Chondrocyte (in vitro differentiated cells): ENCODE measurements around the gene JADE1. TPM values are rescaled to one million over a fixed set of nuclear protein-coding genes. Genes with fewer than 3 reads are reported as not detected.

Source experiments
- DNase-seq: peaks from one replicate; pipeline ENCODE4 v3.0.0; 2021; ENCODE audit warnings: mixed read lengths, low spot score
- H3K27ac Mint-ChIP-seq: one replicate; pipeline ENCODE4 v1.8.0; 2021; ENCODE audit warnings: mild to moderate bottlenecking, moderate library complexity, mixed read lengths; ENCODE audit not compliant: unreplicated experiment
- H3K27me3 Mint-ChIP-seq: 2 replicates; pipeline ENCODE4 v1.8.0; 2021; ENCODE audit warnings: low read depth, mixed read lengths
- H3K36me3 Mint-ChIP-seq: 2 replicates; pipeline ENCODE4 v1.8.0; 2021; ENCODE audit warnings: low read depth, mixed read lengths
- H3K4me1 Mint-ChIP-seq: 2 replicates; pipeline ENCODE4 v1.8.0; 2021; ENCODE audit warnings: low read depth, mild to moderate bottlenecking, mixed read lengths
- H3K4me3 Mint-ChIP-seq: one replicate; pipeline ENCODE4 v1.8.0; 2021; ENCODE audit warnings: mild to moderate bottlenecking, moderate library complexity, mixed read lengths; ENCODE audit not compliant: unreplicated experiment
- H3K9me3 Mint-ChIP-seq: 2 replicates; pipeline ENCODE4 v1.8.0; 2021; ENCODE audit warnings: low read depth, mixed read lengths
- total RNA-seq: library from RNA; stranded (reverse); gene quantifications from 3 replicates; pipeline ENCODE4 v1.2.1, GENCODE V29; 2021
- TF ChIP-seq, protein P1 (sequence below): fragments of 200-600 bp; sonication (generic); IDR thresholded peaks from 2 replicates; pipeline ENCODE4 v1.5.0; 2021; ENCODE audit warnings: antibody characterized with exemption, mild to moderate bottlenecking, moderate library complexity

Gene JADE1
- total RNA-seq, 1 donor from 2014 or later, result 34.0 TPM

DNA sequence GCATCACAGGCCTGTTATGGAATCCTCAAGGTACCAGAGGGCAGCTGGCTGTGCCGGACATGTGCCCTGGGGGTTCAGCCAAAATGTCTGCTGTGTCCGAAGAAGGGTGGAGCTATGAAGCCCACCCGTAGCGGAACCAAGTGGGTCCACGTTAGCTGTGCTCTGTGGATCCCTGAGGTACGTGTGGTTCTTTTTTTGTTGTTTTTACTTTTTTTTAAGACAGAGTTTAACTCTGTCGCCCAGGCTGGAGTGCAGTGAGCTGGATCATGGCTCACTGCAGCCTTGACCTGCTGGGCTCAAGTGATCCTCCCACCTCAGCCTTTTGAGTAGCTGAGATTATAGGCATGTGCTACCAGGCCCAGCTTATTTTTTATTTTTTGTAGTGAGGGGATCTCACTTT lies 46.1 kb downstream of the JADE1 start:
- Mint-ChIP-seq H3K4me1 (peaks cover 53% of the 10 kb centered on the region), H3K36me3 (peaks cover 36% of the 10 kb centered on the region), H3K9me3 (no peaks in the 10 kb centered on the region), H3K27ac (no peak overlapping the region), H3K27me3 (no peaks in the 10 kb centered on the region), H3K4me3 (no peak overlapping the region)
- TF ChIP-seq, protein P1, sequence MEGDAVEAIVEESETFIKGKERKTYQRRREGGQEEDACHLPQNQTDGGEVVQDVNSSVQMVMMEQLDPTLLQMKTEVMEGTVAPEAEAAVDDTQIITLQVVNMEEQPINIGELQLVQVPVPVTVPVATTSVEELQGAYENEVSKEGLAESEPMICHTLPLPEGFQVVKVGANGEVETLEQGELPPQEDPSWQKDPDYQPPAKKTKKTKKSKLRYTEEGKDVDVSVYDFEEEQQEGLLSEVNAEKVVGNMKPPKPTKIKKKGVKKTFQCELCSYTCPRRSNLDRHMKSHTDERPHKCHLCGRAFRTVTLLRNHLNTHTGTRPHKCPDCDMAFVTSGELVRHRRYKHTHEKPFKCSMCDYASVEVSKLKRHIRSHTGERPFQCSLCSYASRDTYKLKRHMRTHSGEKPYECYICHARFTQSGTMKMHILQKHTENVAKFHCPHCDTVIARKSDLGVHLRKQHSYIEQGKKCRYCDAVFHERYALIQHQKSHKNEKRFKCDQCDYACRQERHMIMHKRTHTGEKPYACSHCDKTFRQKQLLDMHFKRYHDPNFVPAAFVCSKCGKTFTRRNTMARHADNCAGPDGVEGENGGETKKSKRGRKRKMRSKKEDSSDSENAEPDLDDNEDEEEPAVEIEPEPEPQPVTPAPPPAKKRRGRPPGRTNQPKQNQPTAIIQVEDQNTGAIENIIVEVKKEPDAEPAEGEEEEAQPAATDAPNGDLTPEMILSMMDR, result no peak
- DNase-seq, result no peak

DNA sequence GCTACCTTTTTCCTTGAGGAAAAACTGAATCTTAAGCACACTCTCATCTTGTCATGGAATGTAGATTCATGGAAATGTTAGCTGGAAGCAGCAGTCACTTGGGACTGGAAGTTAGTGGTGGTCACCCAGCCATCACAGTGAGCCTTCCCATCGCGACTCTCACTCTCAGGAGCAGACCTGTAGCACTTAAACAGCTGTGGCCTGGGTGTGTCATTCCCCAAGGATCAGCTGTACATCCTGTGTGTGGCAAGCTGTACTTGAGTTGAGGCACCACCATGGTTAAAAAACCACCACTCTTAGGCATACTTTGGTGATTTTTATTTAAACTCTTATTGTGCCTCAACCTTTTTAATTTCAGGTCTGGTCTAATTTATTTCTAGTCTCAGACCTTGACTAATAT lies 46.7 kb downstream of the JADE1 start:
- H3K4me3 Mint-ChIP-seq, result no peak overlapping the region
- H3K27me3 Mint-ChIP-seq, result no peaks in the 10 kb centered on the region
- H3K36me3 Mint-ChIP-seq, result peaks cover 37% of the 10 kb centered on the region
- no peak overlapping the region for H3K27ac Mint-ChIP-seq
- DNase-seq, result no peak
- TF ChIP-seq, protein P1, result no peak
- no peaks in the 10 kb centered on the region for H3K9me3 Mint-ChIP-seq
- H3K4me1 Mint-ChIP-seq, result peaks cover 53% of the 10 kb centered on the region

DNA sequence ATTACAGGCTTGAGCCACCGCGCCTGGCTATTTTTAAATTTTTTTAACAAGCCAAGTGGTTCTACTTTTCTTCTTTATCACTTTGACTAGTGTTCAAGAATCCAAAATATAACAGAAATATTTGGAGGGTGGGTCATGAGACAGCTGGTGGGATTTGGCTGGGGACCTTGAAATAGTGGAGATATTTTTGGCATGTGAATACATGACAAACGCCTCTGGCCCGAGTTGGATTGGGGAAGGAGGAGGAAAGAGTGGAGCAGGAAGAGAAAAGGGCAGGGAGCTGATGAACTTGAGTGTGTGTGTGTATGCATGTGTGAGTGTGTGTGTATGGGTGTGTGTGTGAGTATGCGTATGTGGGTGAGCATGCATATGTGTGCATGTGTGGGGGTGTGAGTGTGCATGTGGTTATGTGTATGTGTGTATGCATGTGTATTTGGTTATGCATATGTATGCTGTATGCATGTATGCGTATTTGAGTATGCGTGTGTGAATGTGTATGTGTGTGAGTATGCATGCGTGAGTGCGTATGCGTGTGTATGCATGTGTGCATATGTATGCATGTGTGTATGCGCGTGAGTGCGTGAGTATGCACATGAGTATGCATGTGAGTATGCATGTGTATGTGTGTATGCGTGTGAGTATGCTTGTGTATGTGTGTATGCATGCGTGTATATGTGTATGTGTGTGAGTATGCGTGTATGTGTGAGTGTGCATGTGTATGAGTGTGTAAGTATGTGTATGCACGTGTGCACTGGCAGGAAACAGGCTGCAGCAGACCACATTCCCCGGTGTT lies 49.6 kb downstream of the JADE1 start:
- H3K4me3 Mint-ChIP-seq, result no peak overlapping the region
- peak overlapping the region; percentile 88 for H3K27ac Mint-ChIP-seq
- H3K4me1 Mint-ChIP-seq, result peaks cover 59% of the 10 kb centered on the region
- no peaks in the 10 kb centered on the region for H3K9me3 Mint-ChIP-seq
- DNase-seq, result no peak
- no peaks in the 10 kb centered on the region for H3K27me3 Mint-ChIP-seq
- TF ChIP-seq, protein P1, result no peak
- peaks cover 33% of the 10 kb centered on the region for H3K36me3 Mint-ChIP-seq

DNA sequence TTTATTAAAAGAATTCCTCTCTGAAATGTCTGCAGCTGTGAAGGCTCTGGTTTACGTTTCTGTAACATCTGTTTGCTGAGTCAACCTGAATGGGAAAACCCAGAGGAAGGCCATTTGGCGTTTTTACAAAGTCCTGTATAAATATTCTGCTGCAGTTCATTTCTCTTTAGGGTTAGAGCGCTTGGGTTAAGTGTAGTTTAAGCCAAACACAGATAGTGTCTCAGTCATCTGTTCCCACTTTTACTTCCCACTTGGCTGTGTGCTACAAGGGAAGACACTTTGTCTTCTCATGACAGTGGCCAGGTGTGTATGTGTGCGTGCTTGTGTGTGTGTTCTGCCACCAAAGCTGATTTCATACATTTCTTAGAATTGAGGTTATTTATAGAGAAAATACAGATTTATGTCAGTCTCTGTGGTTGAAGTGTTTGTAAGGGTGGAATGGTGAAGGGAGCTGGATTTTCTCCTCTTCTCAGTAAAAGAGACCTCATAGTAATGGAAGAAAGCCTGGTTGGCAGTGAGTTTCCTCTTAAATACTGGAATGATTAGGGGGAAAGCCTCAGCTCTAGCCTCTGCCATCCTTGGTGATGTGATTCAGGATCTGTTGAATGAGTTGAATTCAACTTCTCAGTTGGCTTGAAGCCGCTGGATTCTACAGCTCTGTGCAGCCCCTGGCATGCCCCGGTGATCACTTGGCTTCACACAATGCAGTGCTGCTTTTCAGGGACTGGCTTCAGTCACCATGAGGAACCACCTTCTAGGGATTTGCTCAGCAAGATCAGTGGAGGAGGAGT lies 50.6 kb downstream of the JADE1 start:
- peak overlapping the region; percentile 73 for H3K27ac Mint-ChIP-seq

More for the DNA sequence above, 50.6 kb downstream of the JADE1 start:
- TF ChIP-seq, protein P1, result no peak
- no peaks in the 10 kb centered on the region for H3K9me3 Mint-ChIP-seq
- peaks cover 33% of the 10 kb centered on the region for H3K36me3 Mint-ChIP-seq
- no peaks in the 10 kb centered on the region for H3K27me3 Mint-ChIP-seq
- no peak overlapping the region for H3K4me3 Mint-ChIP-seq
- peaks cover 49% of the 10 kb centered on the region for H3K4me1 Mint-ChIP-seq
- no peak for DNase-seq
